Adrenal gland (tissue), 5 donors: ENCODE data around the gene SYNE1.

Experiments
- POLR2A ChIP-seq, 2 donors: fragments of 450-650 bp; IDR thresholded peaks; one replicate each; pipeline ENCODE4 v1.6.1; 2017; ENCODE audit warnings: antibody characterized with exemption in 2 of 2, mild to moderate bottlenecking in 2 of 2, moderate library complexity in 1 of 2
- TF ChIP-seq, protein P1 (sequence below), 6 experiments: fragments of 450-650 bp in 4 of 6; fragments of 200-600 bp in 2 of 6; sonication (generic) in 1 of 6; IDR thresholded peaks; 1 replicate in 5 of 6; 2 replicates in 1 of 6; pipeline versions ENCODE4 v1.5.1 to v1.8.0; 2016 to 2021; ENCODE audit warnings: antibody characterized with exemption in 6 of 6, mild to moderate bottlenecking in 2 of 6, moderate library complexity in 1 of 6
- donor health status: DM: no; HTN: no; CAD: no.

- TF ChIP-seq, protein P1, sequence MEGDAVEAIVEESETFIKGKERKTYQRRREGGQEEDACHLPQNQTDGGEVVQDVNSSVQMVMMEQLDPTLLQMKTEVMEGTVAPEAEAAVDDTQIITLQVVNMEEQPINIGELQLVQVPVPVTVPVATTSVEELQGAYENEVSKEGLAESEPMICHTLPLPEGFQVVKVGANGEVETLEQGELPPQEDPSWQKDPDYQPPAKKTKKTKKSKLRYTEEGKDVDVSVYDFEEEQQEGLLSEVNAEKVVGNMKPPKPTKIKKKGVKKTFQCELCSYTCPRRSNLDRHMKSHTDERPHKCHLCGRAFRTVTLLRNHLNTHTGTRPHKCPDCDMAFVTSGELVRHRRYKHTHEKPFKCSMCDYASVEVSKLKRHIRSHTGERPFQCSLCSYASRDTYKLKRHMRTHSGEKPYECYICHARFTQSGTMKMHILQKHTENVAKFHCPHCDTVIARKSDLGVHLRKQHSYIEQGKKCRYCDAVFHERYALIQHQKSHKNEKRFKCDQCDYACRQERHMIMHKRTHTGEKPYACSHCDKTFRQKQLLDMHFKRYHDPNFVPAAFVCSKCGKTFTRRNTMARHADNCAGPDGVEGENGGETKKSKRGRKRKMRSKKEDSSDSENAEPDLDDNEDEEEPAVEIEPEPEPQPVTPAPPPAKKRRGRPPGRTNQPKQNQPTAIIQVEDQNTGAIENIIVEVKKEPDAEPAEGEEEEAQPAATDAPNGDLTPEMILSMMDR (IDR thresholded peaks at IDR 0.05) = no peak
- TF ChIP-seq POLR2A (IDR thresholded peaks at IDR 0.05) = no peak
These were observed 343.8 kb downstream of the SYNE1 start for GRCh38 chr6:152293404-152293803.
